Eye (tissue), 1 donor: ENCODE data around the gene PRDM11.

Experiments
- DNase-seq: peaks from one replicate; pipeline ENCODE4 v3.0.0-alpha.2; 2015

PRDM11 gene

DNA sequence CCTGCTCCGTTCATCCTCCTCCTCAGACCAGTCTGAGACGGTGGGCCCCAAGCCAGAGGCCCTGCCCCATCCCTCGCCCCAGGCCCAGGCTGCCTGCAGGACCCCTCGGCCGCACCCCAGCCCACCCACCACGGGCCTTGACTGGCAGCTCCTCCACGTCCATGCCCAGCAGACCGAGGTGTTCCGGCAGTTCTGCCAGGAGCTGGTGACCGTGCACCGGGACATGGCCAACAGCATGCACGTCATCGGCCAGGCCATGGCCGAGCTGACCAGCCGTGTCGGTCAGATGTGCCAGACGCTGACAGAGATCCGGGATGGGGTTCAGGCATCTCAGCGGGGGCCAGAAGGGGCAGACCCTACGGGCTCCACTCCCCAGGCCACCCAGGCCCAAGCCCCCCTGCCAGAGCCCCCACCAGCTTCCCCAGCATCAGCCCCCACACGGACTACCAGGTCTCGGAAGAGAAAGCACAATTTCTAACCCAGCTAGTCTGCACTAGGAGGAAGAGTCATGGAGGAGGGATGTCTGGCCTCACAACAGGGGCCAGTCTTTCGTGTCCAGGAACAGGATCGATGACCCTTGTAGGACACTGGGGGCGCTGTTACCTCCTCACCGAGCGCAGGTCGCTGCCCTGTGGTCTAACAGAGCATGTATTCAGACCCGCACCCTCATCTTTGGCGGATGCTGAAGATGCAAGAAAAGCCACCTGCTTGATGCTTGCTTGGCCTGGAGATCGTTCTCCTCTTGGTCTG, 66.3 kb downstream of the PRDM11 start:
- no peak for DNase-seq

DNA sequence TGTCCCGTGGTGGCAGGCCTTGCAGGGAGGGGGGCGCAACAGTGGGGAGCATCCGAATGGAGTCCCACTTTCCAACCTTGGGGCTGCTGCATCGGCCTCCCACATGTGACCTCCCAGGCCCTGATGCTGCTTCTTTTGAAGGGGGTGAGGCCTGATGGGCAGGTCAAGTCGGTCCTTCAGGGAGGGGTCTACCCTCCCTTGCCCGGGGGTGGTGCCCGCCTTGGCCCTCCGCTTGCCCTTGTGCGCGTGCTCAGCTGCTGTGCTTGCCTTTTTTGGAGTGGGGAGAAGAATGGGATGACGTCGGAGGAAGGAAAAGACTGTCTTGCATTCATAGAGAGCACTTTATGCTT, 66.9 kb downstream of the PRDM11 start:
- no peak for DNase-seq

DNA sequence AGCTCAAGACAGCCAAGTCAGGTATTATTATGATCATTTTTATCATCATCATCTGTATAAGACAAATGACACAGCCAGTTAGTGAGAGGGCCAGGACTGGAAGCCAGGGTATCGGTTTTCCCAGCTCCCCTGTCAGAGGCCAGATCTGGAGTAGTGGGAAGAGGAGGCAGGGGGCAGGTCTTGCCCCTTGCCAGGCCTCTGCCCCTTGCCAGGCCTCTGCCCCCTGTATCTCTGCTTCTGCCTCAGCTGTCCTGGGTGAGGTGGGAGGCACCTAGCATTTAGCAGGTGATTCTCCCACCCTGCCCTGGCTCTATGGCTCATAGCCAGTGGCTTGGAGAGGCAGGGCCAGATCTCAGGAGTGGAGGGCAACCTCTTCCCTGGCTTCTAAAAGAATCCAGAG, 67.3 kb downstream of the PRDM11 start:
- no peak for DNase-seq

DNA sequence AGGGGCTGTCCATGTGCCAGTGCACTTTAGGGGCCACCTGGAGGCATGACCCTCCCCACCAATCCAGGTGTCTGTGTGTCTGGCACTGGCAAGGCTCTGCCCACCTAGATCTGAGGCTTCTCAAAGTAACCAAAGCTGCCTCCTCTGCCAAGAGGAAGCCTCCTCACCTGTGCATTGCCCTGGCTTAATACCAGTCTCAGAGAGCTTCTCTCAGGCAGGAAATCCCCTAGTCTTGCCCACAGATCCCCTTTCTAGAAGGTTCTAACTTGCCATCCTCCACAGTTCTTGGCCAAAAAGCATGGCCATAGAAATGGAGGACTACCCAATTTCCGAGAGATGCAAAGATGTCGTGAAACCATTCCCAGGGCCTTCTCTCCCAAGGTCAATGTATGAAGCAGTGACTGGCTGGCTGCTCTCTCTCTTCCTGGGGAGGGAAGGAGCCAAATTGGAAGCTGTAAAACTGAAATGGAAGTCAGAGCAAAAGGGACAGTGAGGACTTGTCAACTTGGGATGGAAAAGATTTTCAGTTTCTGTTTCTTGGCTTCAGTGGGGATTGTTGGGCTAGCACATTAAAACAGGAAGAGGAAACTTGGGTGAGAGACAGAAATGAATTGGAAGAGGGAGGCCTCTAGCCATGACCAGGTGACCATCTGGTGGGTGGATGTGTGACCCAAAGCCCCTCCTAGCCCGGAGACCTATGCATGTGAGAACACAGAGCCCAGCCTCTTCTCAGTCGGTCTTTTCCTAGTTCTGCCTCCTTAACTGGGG, 68.8 kb downstream of the PRDM11 start:
- DNase-seq, result no peak

DNA sequence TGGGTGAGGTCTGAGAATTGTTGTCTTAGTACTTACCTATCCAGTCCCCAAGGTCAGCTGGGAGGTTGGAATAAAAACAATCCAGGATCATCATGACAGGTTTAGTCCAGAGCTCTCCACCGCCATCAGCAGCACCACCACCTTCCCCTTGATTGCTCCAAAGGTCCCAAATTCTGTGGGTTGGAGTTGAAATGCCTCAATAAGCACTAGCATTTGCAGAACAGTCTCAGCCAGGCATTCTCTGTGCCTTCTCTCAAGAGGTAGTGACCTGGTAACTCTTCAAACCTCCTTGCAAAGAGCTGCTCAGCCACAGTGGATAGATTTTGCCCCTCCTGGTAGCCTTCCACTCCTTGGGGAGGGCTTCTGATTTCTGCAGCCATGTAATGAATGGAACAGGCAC, 69.6 kb downstream of the PRDM11 start:
- DNase-seq, result no peak

DNA sequence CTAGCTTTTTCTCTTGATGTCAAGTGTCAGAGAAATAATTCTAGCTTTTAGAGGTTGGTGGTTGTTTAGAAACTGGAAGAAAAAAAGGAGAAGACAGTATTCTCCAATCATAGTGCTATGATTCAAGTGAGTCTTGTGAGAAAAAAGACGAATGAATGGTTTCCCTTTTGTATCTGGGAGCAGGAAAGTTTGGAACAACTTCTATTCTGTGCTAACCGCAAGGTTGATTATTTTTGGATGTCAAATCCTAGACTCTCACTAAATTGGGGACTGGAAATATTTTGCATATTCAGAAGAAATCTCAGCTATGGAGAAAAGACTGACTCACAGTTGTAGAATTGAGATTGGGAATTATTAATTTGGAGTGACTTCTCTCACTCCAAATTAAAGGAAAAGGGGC, 70.5 kb downstream of the PRDM11 start:
- DNase-seq, result no peak

DNA sequence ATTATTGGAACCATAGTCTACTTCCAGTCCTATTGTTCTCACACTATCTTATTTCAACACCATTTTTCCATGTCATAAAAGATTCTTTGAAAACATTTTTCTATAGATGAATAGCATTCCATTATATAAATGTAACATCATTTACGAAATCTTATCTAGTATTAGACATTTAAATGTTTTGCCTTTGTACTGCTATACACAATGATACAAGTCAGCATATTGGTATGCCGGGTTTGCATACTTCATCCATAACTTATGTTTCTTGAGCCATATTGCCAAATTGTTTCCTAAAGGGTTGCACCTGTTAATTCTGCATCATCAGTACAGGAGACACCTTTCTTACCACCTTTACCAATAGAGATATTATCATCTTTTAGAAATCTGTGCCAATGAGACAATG, 71.6 kb downstream of the PRDM11 start:
- DNase-seq, result no peak

DNA sequence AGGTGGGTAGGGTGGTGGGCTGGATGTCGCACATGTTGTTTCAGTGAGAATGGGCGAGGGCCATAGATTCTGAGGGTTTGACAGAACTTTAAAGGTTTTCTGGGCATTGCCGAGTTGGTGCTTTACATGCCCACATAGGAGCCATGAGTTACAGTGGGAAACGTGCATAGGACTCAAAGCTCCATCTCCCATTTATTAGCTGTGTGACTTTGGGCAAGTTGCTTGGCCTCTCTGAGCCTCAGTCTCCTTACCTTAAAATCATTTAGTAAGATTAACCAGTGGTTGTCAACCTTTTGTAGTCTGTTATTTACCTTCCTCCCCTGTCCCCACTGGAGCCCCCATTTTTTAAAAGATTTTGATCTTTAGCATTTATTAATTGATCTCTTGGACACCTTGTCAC, 72.3 kb downstream of the PRDM11 start:
- DNase-seq, result no peak

DNA sequence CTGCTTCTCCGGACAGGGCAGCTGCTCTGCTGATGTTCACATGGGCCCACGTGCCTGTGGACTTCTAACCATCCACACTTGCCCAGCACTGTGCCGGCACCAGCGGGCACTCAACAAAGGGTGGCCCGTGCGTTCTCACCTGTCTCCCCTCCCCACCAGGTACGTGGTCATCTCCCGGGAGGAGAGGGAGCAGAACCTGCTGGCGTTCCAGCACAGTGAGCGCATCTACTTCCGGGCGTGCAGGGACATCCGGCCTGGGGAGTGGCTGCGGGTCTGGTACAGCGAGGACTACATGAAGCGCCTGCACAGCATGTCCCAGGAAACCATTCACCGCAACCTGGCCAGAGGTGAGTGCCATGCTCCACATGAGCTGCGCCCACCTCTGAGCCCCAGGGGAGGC, 73.0 kb downstream of the PRDM11 start:
- no peak for DNase-seq

DNA sequence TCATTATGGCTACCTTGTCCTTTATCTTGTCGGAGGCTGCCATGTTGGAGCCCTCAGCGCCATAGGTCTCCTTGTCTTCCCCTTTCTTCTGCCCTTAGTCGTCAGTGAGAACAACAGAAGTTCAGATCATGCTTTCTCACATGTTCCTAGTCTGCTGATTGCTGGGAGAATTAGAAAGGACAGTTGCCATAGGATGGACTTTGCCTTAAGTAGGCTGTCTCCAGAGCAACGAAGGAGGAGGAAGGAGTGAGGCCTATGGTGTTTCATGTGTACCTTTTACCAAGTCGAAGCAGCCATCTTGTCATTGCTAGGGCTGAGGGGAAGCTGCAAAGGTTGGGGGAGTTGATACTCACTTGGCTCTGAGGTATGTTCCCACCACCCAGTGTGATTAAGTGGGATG, 77.1 kb downstream of the PRDM11 start:
- no peak for DNase-seq

DNA sequence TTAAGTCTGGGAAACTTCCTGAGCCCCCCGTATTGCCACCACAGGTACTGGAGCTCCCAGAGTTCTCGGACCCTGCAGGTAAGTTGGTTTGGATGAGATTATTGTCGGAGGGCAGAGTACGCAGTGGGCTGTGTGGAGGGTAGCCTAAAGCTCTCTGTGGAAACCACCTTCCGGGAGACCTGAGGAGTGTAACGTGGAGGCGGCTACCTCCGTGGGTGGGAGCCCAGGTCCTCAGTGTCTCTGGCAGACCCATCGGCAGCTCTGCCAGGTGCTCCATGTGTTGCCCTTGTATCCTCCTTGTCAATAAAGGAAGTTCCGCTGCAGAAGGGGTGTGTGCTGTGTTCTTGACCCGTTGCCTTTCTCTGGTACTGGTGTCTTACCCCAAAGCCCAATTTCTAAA, 78.3 kb downstream of the PRDM11 start:
- no peak for DNase-seq

DNA sequence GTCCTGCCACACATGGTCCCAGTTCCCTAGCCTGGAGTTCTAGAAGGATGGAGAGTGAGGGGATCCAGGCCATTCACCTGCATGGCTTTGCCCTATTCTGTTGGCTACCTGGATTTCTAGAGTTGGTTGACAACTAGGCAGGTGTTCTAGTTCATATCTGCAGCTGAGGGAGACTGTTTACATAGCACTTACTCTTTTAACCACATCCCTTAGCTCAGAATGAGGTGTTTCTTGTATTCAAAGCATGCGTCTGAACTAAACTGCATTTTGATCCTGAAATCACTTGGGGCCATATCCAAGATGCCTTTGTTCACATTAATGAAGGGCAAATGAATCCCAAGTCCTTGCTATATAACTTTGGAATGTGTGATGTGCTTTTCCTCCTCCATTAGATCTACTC, 78.8 kb downstream of the PRDM11 start:
- DNase-seq, result no peak

DNA sequence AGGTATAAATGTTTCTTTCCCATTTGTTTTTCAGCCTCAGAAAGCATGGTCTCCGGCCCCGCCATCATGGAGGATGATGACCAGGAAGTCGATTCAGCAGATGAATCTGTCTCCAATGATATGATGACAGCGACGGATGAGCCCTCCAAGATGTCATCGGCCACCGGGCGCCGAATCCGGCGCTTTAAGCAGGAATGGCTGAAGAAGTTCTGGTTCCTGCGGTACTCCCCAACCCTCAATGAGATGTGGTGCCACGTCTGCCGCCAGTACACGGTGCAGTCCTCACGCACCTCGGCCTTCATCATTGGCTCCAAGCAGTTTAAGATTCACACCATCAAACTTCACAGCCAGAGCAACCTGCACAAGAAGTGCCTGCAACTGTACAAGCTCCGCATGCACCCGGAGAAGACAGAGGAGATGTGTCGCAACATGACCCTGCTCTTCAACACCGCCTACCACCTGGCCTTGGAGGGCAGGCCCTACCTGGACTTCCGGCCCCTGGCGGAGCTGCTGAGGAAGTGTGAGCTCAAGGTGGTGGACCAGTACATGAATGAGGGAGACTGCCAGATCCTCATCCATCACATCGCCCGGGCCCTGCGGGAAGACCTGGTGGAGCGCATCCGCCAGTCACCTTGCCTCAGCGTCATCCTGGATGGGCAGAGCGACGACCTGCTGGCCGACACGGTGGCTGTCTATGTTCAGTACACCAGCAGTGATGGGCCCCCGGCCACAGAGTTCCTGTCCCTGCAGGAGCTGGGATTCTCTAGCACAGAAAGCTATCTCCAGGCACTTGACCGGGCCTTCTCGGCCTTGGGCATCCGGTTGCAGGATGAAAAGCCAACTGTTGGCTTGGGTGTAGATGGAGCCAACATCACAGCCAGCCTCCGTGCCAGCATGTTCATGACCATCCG, 79.8 kb downstream of the PRDM11 start:
- no peak for DNase-seq

DNA sequence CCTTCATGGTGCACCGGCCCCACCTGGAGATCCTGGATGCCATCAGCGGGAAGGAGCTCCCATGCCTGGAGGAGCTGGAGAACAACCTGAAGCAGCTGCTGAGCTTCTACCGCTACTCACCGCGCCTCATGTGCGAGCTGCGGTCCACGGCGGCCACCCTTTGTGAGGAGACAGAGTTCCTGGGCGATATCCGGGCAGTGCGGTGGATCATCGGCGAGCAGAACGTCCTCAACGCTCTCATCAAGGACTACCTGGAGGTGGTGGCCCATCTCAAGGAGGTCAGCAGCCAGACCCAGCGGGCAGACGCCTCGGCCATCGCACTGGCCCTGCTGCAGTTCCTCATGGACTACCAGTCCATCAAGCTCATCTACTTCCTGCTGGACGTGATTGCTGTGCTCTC, 80.5 kb downstream of the PRDM11 start:
- DNase-seq, result no peak

DNA sequence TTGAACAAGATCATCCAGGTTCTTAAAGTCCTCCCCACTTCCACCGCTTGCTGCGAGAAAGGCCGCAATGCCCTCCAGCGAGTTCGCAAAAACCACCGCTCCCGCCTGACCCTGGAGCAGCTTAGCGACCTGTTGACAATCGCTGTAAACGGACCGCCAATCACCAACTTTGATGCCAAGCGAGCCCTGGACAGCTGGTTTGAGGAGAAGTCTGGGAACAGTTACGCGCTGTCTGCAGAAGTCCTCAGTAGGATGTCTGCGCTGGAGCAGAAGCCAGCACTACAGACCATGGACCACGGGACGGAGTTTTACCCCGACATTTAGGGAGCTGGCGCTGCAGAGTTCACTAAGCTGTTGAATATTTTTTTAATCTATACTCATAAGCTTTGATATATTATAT, 81.4 kb downstream of the PRDM11 start:
- DNase-seq, result no peak

DNA sequence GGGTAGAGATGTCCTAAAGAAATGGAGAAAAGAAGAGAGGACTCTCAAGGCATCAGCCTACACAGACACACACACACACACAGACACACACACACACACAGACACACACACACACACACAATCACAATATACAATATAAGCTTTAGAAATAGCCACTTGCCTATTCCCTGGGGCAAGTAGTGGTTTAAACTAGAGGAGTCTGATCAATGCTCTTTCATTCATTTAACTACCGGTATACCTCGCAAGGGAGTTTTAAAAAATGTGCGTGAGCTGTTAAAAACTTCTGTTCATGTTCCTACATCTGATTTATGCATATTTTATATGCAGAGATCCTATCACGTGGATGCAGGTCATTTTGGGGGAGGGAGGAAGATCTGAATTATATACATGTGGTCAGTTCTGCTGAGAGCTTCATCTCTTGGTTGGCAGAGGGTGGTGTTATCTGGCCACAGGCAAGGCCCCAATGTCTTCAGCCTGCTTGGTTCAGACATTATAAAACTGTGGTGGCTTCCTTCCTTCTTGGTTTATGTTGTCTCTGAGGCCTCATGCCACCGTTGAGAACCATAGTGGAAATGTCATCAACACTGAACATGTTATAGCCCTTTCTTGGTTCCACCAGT, 83.1 kb downstream of the PRDM11 start:
- no peak for DNase-seq

DNA sequence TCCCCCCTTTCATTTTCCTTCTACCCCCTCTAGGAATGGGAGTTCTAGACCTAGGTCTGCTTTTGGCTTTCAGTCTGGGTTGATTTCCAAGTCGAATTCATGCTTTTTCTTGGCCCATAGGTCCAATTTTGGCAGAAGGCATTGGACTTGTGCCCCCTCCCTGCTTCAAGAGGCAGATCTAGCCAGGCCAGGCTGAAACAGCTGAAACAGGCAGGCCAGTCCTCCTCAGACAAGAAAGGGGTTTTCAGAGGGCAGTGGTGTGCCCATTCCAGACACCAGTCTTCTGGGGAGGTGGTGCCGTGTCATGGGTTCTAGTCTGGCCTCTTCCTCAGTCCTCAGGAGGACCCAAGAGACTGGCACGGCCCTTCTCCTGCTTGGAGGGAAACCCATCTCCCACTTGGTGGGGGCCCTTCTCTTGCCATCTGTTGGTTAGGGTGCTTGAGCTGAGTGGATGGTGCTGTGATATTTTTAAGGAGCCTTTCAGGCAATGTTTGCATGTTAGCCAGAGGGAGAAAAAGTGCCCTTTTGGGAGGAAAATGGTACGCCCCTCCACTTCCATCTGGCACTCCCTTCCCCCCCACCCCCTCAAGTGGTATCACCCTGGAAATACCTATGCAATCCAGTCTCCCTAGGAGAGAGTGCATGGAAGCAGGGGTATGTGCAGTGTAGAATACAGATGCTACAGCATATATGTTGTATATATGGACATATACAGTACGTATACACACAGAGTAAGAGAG, 86.1 kb downstream of the PRDM11 start:
- DNase-seq, result no peak

DNA sequence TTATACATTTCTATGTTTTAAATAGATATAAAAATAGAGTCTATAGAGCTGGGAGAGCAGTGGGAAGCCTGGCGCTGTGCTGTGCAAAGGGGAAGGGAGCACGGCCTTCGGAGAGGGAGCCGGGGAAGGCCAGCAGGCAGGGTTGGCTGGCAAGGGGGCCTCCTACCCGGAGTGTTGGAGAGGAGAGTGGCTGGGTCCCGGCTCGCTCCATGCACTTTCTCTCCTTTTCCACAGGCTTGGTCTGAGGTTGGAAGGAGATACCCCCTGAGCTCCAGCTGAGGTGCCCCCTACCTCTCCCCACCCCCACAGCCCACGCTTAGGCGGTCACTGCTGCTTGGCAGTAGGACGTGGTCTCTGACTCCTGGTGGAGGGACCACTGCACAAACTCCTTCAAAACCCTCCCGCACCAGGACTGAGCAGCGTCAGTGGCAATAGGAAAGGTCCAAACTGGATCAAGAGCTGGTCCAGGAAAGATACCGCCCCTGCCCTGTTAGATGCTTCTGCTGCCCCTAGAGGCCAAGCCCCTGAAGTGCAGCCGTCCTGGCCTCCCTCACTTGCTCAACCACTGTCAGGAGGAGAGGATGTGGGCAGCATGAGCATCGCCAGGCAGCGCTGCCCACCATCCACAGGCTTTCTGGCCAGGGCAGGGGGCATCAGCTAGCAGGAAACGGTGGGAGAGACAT, 86.8 kb downstream of the PRDM11 start:
- peak; percentile 76 for DNase-seq

DNA sequence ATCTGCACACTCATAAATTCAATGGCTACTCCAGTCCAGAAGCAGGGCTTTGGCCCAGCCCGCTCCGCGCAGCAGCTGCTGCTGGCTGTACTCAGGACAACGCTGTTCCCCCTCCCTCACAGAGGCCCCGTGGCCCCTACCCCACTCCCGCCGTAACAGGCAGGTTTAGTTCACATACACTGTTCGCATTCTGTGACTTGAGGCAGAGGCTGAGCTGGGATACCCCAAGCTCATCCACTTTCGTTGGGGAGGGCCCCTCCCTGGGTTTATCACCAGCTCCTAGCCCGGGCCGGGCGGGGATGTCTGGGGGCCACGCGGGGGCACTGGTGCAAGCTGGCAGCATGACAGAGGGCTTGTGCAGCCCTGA, 87.3 kb downstream of the PRDM11 start:
- DNase-seq, result no peak

DNA sequence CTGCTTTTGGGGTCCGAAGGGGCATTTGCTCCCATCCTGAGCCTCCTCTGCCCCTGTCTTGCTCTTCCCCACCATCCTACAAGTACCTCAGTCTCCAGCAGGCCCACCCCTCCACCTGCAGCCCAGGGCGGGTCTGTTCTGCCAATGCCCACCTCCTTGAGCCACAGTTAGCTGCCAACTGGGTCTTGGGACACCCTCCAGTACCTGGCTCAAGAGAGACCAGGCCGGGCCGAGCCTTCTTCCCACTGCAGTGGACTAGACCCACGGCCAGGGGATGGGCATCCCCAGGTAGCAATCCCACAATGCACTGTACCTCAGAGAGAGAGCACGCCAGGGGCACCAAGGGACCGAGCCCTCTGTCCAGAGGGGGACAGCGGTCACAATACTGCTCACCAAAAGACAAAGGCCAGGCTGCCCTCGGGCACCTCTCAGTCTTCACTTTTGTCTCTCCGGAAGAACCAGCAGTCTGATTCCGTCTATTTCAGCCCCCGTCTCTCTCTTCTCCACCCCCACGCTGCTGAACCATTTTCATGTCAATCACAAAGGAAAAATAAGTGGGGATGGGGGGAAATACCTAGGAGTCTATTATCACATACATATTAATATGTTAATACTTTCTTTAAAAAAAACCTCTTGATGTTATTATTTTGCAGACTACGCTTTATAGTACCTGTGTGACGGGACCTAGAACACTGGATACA, 88.0 kb downstream of the PRDM11 start:
- DNase-seq, result no peak

DNA sequence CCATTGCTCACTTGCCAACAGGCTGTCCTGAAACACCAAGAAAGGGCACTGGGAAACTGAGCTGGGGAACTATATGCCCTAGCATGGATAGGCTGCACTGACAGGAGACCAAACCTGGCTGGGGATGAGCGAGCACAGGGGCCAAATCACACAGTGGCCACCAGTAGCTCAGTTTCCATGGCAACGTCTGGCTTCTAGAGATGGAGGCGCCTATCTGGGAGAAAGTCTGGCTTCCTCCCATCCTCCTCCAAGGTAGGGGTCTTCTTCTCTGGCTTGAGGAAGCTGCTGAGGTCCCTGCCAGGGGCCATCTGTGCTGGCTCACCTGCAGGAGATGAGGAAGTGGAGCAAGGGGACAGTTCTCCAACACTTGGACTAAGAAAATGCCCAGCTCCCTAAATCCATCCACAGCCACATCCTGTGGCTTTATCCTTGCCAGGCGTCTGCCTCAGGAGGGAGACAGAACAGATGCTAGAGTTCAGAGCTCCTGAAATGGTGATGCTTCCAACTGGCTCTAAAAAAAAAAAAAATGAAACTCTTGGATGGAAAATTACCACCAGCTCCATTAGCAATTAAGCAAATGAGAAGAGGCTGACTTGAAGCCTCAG, 91.4 kb downstream of the PRDM11 start:
- peak; percentile 12 for DNase-seq
